K562 (cell line): ENCODE measurements around the gene ZNF773. TPM values are rescaled to one million over a fixed set of nuclear protein-coding genes. Genes with fewer than 3 reads are reported as not detected.
"Not testable (repeated sequence)": the region's sequence is repeated elsewhere in the genome, so short reads cannot be mapped to it uniquely, and the experiment has no call there.

ENCODE experiments used
- ATAC-seq: fragments of 200-7000 bp; cut with Tn5 transposase; 3 replicates; pipeline ENCODE4 v1.9.1; 2020; ENCODE audit warnings: moderate library complexity
- BruUV-seq: library from RNA; stranded (reverse); fragments of 400-500 nt; replicated peaks from 2 replicates; lab custom pipeline; 2021; lab: Mats Ljungman, UMichigan
- CTCF ChIA-PET: fragments of 300-600 bp; formaldehyde crosslinking; extraction: SDS; loops from one replicate; lab custom pipeline; 2021; ENCODE audit warnings: low intra/inter-chr PET ratio; lab: Yijun Ruan, JAX
- POLR2A ChIA-PET: fragments of 300-600, 350-650 bp; sonication (Branson Sonifier 250); formaldehyde crosslinking; extraction: SDS; loops from one replicate; lab custom pipeline; 2021; ENCODE audit warnings: antibody characterized with exemption, inconsistent platforms; lab: Yijun Ruan, JAX
- DNase-seq, 4 experiments: peaks; one replicate each; pipeline versions ENCODE4 v3.0.0 to v3.0.0-alpha.2; 2011 to 2018; ENCODE audit warnings: low spot score in 3 of 4, mixed read lengths in 3 of 4; ENCODE audit errors: extremely low read depth in 1 of 4
- FAIRE-seq: peaks from 2 replicates; lab custom pipeline; 2011; peaks lifted over from hg19 to GRCh38; lab: Jason Lieb, UNC
- H2AFZ ChIP-seq: 2 replicates; pipeline ENCODE4 v1.6.0; 2011; ENCODE audit warnings: low read depth, low read length, control low read depth, inconsistent platforms
- H3K27ac ChIP-seq: fragments of 200-600 bp; 3 replicates; pipeline ENCODE4 v1.8.0; 2011; ENCODE audit warnings: low read depth, mild to moderate bottlenecking, control low read depth, inconsistent platforms, low read length, moderate library complexity, mixed read lengths; ENCODE audit errors: extremely low read depth
- H3K27me3 ChIP-seq, 2 experiments: fragments of 300-600 bp in 1 of 2; 2 replicates in 1 of 2; 3 replicates in 1 of 2; pipeline versions ENCODE4 v1.6.0 to v1.8.0; 2011; ENCODE audit warnings: inconsistent platforms in 2 of 2, low read length in 2 of 2, mild to moderate bottlenecking in 1 of 2, mixed read lengths in 1 of 2, moderate library complexity in 1 of 2; ENCODE audit not compliant: control insufficient read depth in 2 of 2, insufficient read depth in 2 of 2
- H3K36me3 ChIP-seq: fragments of 300-600 bp; 3 replicates; pipeline ENCODE4 v1.8.0; 2011; ENCODE audit warnings: mild to moderate bottlenecking, low read length, inconsistent platforms; ENCODE audit not compliant: control insufficient read depth, insufficient read depth
- H3K4me1 ChIP-seq, 2 experiments: fragments of 200-600 bp in 1 of 2; replicated peaks in 1 of 2; 2 replicates in 1 of 2; 3 replicates in 1 of 2; pipeline versions ENCODE4 v1.5.1 to v1.8.0; 2011; ENCODE audit warnings: inconsistent platforms in 2 of 2, low read length in 2 of 2, mild to moderate bottlenecking in 1 of 2, mixed read lengths in 1 of 2, moderate library complexity in 1 of 2; ENCODE audit not compliant: control insufficient read depth in 2 of 2, insufficient read depth in 2 of 2
- H3K4me2 ChIP-seq: 2 replicates; pipeline ENCODE4 v1.6.1; 2011; ENCODE audit warnings: low read length, control low read depth, inconsistent platforms, mixed read lengths; ENCODE audit not compliant: insufficient read depth
- H3K4me3 ChIP-seq: fragments of 200-600 bp; sonication (generic), shearing (Covaris generic); 2 replicates; pipeline ENCODE4 v1.5.1; 2016; ENCODE audit warnings: control low read depth, inconsistent platforms
- H3K79me2 ChIP-seq: fragments of 200-600 bp; 3 replicates; pipeline ENCODE4 v1.8.0; 2011; ENCODE audit warnings: low read length, inconsistent platforms; ENCODE audit not compliant: control insufficient read depth, insufficient read depth
- H3K9ac ChIP-seq, 2 experiments: 2 replicates each; pipeline versions ENCODE4 v1.6.0 to v1.6.1; 2011; ENCODE audit warnings: low read depth in 2 of 2, low read length in 2 of 2, control low read depth in 1 of 2, inconsistent platforms in 1 of 2, mild to moderate bottlenecking in 1 of 2, mixed read lengths in 1 of 2; ENCODE audit not compliant: insufficient read depth in 1 of 2
- H3K9me1 ChIP-seq: one replicate; pipeline ENCODE4 v1.6.0; 2011; ENCODE audit warnings: inconsistent platforms, mild to moderate bottlenecking, low read length, moderate library complexity; ENCODE audit not compliant: control insufficient read depth, insufficient read depth
- H3K9me3 ChIP-seq: replicated peaks from 2 replicates; pipeline ENCODE4 v1.5.1; 2011; ENCODE audit warnings: low read depth, low read length, inconsistent platforms; ENCODE audit not compliant: control insufficient read depth, insufficient read depth
- H4K20me1 ChIP-seq: replicated peaks from 2 replicates; pipeline ENCODE4 v1.6.1; 2011; ENCODE audit warnings: low read length, inconsistent platforms, mixed read lengths; ENCODE audit not compliant: control insufficient read depth, insufficient read depth
- PHB2 ChIP-seq: fragments of 450-650 bp; IDR thresholded peaks from 2 replicates; pipeline ENCODE4 v1.6.1; 2017; ENCODE audit warnings: low read depth
- WGBS: fragments of 100-300 bp; shearing (Covaris generic); methylation state at CpG from one replicate; pipeline ENCODE4 v1.1.6; 2016; ENCODE audit warnings: low coverage, mixed read lengths; ENCODE audit not compliant: insufficient coverage; ENCODE audit errors: missing lambda C conversion rate; 5-methylcytosine and 5-hydroxymethylcytosine counted together
- in situ Hi-C: fragments of 300-500 bp; cut with MboI; formaldehyde crosslinking; loops from 4 replicates; pipeline ENCODE4 v1.15.0; 2018; ENCODE audit warnings: inconsistent platforms, mixed read lengths
- intact Hi-C: fragments of 100-400 bp; cut with micrococcal nuclease; formaldehyde crosslinking; loops from 2 replicates; pipeline ENCODE4 v1.14.2; 2022
- polyA plus RNA-seq, 8 experiments: library from polyadenylated mRNA; depleted of rRNA in 4 of 8; stranded (reverse) in 5 of 8; unstranded in 3 of 8; fragments of >200 nt; fragmentation: Nextera tagmentation in 2 of 8; fragmentation: Illumina TruSeq in 1 of 8; extraction: Ambion mirVana in 2 of 8; extraction: Trizol in 1 of 8; gene quantifications; 2 replicates each; pipeline versions ENCODE4 v1.2.1 to v1.2.3, GENCODE V29; 2011 to 2014; ENCODE audit warnings: inconsistent platforms in 1 of 8, missing spikeins in 1 of 8
- total RNA-seq, 7 experiments: library from RNA; depleted of rRNA in 6 of 7; stranded (reverse); fragments of >200 nt in 6 of 7; fragmentation: Illumina TruSeq in 2 of 7; extraction: Trizol in 2 of 7; gene quantifications; 2 replicates each; pipeline versions ENCODE4 v1.2.1 to v1.2.3, GENCODE V29; 2011 to 2021; ENCODE audit warnings: low replicate concordance in 1 of 7
- TF ChIP-seq, protein P1 (sequence below): sonication (generic); formaldehyde crosslinking; IDR thresholded peaks from 2 replicates; pipeline ENCODE4 v1.9.0; 2022; ENCODE audit warnings: mild to moderate bottlenecking, missing genetic modification reagents

ZNF773 gene
- total and polyA plus RNA-seq, 9 of the 15 experiments (the other 6 are each of a cell fraction or from before 2014, with no cell fraction given), result 0.04 to 2.0 (median 0.45) TPM; not detected in 3

DNA sequence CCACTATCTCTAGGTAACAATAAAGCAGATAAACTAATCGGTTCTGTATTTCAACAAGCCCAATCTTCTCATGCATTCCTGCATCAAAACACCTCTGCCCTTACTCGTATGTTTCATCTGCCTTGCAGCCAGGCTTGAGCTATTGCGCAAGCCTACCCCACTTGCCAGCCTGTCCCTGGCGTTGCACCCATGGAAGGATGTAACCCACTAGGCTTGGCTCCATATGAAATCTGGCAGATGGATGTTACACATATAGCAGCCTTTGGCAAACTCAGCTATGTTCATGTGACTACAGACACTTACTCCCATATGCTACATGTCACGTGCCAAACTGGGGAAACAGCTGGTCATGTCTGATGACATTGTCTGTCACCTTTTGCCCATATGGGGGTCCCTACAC lies 15.5 kb downstream of the ZNF773 start:
- Histone ChIP-seq H3K27me3 (no peaks in the 10 kb centered on the region), H3K4me2 (no peak overlapping the region), H3K27ac (no peak overlapping the region), H3K9ac (no peak overlapping the region), H3K9me3 (no peaks in the 10 kb centered on the region; the same call in 1 of the 2 replicates), H3K79me2 (no peaks in the 10 kb centered on the region), H3K36me3 (no peaks in the 10 kb centered on the region), H3K4me3 (no peak overlapping the region), H3K9me1 (no peaks in the 10 kb centered on the region), H2AFZ (no peak overlapping the region), H3K4me1 (no peaks in the 10 kb centered on the region)
- ATAC-seq (no peak), FAIRE-seq (no peak), DNase-seq (no peak)
- no TSS peak for BruUV-seq
- ChIA-PET CTCF (no interaction called here), POLR2A (no interaction called here)
- intact Hi-C loops (no loop called here), in situ Hi-C loops (no loop called here)
- 3% methylated on average over 5 of the region's 5 CpGs for WGBS
- TF ChIP-seq, protein P1, sequence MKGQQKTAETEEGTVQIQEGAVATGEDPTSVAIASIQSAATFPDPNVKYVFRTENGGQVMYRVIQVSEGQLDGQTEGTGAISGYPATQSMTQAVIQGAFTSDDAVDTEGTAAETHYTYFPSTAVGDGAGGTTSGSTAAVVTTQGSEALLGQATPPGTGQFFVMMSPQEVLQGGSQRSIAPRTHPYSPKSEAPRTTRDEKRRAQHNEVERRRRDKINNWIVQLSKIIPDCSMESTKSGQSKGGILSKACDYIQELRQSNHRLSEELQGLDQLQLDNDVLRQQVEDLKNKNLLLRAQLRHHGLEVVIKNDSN, result no peak
- TF ChIP-seq PHB2, result no peak
- TF ChIP-seq, all 486 proteins: peak for 0
- H4K20me1 ChIP-seq, result no peaks in the 10 kb centered on the region

DNA sequence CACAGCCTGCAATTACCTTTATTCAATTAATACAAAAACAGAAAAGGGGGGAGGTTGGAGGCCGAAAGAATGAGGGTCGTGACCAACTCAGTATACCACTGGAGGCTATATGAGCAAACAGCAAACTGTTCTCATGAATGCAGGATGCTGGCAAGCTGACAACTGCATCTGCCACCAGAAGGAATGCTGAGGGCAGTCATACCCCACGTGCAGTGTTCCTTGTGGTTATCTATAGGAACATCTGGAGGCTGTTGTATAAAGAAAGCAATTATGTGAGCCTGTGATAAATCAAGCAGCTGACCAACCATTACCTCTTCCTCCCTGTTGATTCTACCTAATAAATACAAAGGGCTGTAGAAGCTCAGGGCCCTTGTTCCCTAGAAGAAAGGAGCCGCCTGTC lies 18.3 kb downstream of the ZNF773 start:
- H3K79me2 ChIP-seq, H3K4me2 ChIP-seq, H3K27ac ChIP-seq, POLR2A ChIA-PET, H4K20me1 ChIP-seq, CTCF ChIA-PET, H3K9ac ChIP-seq, H3K4me3 ChIP-seq, BruUV-seq, H3K9me3 ChIP-seq, FAIRE-seq, ATAC-seq, H3K9me1 ChIP-seq, in situ Hi-C loops, H3K36me3 ChIP-seq, H3K27me3 ChIP-seq, H2AFZ ChIP-seq, H3K4me1 ChIP-seq, intact Hi-C loops, DNase-seq: not testable (repeated sequence)
- WGBS, result 0% methylated on average over 4 of the region's 4 CpGs
